GM13976 (cell line): ENCODE data around the gene LHFPL6.

Experiments used
- DNase-seq: peaks from one replicate; pipeline ENCODE4 v3.0.0; 2012; ENCODE audit warnings: low spot score
- in situ Hi-C: fragments of 300-500 bp; cut with MboI; formaldehyde crosslinking; loops from one replicate; pipeline ENCODE4 v1.12.0; 2022; ENCODE audit warnings: low sequenced_read_pairs, mixed read lengths, inconsistent platforms; ENCODE audit not compliant: unreplicated experiment
- TF ChIP-seq, protein P1 (sequence below): IDR thresholded peaks from 2 replicates; pipeline ENCODE4 v1.5.1; 2012; ENCODE audit warnings: borderline replicate concordance, mild to moderate bottlenecking; ENCODE audit not compliant: insufficient read depth; ENCODE audit errors: extremely low read depth, missing control alignments, control extremely low read depth

LHFPL6 gene

DNA sequence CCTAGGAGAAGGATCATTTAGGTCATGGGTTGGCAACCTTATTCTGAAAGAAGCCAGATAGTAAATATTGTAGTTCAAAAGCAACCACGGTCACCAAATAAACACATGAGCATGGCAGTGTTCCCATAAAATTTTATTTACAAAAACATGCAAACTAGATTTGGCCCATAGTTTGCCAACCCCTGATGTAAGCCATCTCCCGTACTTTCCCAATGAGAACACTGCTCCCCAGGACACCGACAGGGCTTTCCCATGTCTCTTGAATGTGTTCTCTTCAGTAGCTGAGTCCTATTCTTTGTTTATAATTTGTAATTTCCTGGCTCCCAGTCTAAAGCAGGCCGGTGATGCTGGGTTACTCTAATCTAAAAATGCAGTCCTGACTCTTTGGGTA is 239.6 kb downstream of the LHFPL6 start:
- TF ChIP-seq, protein P1, sequence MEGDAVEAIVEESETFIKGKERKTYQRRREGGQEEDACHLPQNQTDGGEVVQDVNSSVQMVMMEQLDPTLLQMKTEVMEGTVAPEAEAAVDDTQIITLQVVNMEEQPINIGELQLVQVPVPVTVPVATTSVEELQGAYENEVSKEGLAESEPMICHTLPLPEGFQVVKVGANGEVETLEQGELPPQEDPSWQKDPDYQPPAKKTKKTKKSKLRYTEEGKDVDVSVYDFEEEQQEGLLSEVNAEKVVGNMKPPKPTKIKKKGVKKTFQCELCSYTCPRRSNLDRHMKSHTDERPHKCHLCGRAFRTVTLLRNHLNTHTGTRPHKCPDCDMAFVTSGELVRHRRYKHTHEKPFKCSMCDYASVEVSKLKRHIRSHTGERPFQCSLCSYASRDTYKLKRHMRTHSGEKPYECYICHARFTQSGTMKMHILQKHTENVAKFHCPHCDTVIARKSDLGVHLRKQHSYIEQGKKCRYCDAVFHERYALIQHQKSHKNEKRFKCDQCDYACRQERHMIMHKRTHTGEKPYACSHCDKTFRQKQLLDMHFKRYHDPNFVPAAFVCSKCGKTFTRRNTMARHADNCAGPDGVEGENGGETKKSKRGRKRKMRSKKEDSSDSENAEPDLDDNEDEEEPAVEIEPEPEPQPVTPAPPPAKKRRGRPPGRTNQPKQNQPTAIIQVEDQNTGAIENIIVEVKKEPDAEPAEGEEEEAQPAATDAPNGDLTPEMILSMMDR, result no peak
- in situ Hi-C loops, result no loop called here
- no peak for DNase-seq

DNA sequence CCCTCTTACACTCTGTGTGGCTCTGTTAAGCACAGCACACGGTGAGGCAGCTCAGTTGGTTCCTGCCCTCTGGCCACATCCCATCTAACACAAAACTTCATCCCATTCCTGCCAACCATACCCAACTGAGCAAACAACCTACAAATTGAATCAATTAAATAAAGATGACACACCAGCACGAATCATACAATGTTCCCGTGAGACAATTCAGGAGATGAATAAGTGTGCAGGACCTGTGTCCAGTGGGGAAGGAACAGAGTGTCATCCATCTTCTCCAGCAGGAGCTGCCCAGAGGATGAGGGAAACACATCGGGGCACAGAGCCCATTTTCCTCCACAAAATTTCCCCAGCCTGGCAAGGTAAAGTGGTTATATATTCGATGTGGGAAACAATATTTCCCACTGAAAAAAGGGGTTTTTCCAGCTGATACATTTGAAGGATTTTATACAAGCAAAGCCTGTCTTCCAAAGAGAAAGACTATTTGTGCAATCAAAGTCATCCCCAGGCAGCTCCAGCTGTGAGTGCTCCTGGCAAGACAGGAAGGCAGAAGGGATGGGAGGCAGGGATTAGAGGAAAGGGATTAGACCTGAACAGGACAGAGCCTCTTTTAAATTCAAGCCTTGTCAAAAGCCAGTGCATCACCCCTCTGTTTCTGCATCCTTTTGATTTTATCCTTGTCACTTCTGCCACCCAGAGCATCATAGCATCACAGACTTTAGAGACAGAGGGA is 240.2 kb downstream of the LHFPL6 start:
- DNase-seq, result no peak
- in situ Hi-C loops, result no loop called here
- TF ChIP-seq, protein P1, result no peak

DNA sequence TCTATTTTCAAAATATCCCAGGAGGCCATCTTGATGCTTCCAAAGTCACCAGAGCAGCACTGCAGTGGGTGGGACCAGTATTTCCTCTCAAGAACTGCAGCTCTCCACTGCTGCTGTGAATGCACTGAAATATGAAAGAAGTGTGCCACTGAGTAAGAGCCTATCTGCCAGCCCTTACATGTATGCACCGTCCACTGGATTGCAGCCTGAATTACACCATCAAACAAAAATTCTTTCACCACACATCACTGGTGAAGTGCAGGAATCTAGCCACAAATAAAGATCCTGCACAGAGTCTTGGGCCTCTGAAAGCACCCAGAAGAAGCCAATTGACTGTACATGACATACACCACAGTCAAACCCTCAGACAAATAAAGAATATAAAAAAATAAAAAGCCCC is 249.0 kb downstream of the LHFPL6 start:
- in situ Hi-C loops, result no loop called here
- TF ChIP-seq, protein P1, result no peak
- DNase-seq, result no peak

DNA sequence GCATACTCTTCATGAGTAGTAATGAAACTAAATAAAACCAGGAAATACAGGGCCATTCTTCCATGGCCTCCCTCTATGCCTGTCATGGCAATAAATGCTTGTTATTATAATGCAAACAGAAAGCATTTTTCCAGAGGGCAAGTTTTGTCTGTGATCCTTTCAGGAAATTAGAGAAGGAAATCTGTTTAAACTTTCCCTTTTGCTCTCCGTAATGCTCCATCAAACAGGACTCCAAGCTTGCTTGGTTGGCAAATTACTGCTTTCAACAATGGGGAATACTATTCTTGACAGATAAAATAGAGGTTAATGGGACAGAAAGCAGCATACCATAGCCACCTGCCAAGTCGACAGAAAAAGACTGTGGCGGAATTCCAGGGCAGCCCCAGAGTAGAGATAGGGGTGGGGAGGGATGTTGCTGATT is 252.5 kb downstream of the LHFPL6 start:
- TF ChIP-seq, protein P1, result no peak
- no peak for DNase-seq
- in situ Hi-C loops, result no loop called here

DNA sequence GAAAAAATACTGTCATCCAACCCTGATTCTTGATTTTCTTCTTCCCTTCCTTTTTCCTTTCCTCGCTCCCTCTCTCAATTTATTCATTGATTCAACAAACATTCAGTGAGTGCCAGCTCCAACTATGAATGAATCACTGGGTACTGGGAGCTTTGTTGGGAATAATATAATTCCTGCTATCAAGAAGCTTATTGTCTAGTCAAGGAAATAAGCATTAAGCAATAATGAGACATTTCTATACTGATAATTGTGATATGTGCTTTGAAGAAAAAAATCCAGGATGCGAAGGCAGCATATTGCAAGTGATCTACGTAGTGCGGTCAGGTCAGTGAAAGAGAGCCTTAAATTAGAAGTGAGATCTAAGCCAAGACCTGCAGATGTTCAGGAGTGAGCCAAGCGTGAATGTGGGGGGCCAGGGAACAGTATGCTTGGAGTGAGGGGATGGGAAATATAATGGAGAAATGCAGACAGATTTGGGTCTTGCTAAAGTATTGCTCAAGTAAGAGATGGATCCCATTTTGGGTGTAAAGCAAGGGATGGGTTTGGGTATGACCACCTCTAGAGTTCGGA is 253.5 kb downstream of the LHFPL6 start:
- DNase-seq, result no peak
- TF ChIP-seq, protein P1, result no peak
- in situ Hi-C loops, result no loop called here

DNA sequence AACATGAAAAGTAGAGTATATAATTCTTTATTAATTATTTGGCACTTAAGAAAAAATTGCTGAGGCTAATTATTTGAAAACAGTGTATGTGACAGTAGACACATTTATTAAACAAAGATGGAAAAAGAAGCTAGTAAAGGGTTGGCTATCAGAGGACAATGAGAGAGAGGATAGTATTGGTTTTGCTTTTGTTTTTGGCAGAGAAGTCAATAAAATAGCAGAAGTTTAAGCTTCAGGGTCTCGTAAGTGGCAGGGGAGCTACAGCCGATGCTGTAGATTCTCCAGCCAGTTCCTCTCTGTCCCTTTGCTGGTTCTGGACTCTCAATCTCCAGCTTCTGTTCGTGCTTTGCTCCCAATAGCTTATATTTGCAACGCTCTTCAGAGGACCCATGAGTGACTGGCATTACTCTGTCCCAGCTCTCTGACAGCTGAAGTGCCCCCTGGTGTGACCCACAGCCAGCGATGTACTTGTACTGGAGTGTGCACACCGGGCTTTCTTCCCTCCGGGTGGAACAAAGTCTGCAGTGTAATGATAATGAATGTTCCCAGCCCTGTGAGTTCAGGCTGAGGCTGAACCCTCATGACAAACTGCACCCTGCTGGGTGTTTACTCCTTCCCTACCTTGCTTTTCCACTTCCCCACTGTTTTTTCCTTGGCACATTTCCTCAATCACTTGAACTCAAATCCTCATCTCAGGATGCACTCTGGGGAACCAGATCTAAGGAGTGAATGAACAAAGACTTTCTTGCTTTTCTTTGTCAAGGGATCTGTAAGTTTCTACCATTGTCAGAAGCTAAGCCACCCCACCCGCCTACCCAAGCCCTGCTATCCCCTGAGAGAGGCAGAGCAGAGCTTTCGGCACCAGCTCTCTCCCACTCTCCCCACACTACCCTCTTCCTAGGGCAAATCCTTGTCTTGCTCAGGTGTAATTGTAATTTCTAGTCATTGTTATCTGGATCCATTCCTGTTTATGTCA is 254.8 kb downstream of the LHFPL6 start:
- TF ChIP-seq, protein P1, result no peak
- in situ Hi-C loops, result no loop called here
- no peak for DNase-seq
